GM19328 (cell line): ENCODE results near the gene DHX29.

Source experiments
- ATAC-seq: cut with Tn5 transposase; IDR thresholded peaks from one replicate; pipeline ENCODE4 v1.9.1; 2021; ENCODE audit warnings: mild to moderate bottlenecking, moderate library complexity; ENCODE audit not compliant: unreplicated experiment

DHX29 gene

DNA sequence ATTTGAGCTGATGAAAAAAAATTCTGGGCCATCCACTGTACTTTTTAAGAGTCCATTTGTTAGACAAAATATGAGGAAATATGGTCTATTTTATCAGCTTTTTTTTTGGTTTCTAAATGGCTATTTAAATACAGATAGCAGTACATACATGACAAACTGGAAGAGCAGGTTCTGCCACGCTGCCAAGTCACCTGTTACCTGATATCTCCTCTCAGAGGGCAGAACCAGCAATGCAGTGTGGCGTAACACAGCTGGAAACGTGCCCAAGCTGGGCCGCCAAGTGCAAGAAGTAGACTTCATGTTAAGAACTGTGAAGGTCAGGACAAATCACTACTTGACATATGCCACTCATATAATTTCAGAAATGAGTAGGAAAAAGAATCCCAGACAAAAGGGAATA lies 88.5 kb downstream of the DHX29 start:
- ATAC-seq: no peak

GRCh38 chr5:55211184-55211874 lies 96.2 kb downstream of the DHX29 start:
- ATAC-seq: no peak
